Left ventricle myocardium inferior (tissue), 1 donor: ENCODE measurements around the gene N4BP2L1. TPM values are rescaled to one million over a fixed set of nuclear protein-coding genes. Genes with fewer than 3 reads are reported as not detected.

ENCODE experiments used
- DNase-seq: peaks from one replicate; pipeline ENCODE4 v3.0.0-alpha.2; 2020
- H3K27ac ChIP-seq: fragments of 200-600 bp; replicated peaks from 2 replicates; pipeline ENCODE4 v1.8.0; 2021
- H3K27me3 ChIP-seq: fragments of 200-600 bp; 2 replicates; pipeline ENCODE4 v1.8.0; 2021; ENCODE audit warnings: low read depth
- H3K36me3 ChIP-seq: fragments of 200-600 bp; 2 replicates; pipeline ENCODE4 v1.8.0; 2021
- H3K4me1 ChIP-seq: fragments of 200-600 bp; 2 replicates; pipeline ENCODE4 v1.8.0; 2021
- H3K4me3 ChIP-seq: fragments of 200-600 bp; 2 replicates; pipeline ENCODE4 v1.8.0; 2021; ENCODE audit warnings: mild to moderate bottlenecking, moderate library complexity
- H3K9me3 ChIP-seq: fragments of 200-600 bp; replicated peaks from 2 replicates; pipeline ENCODE4 v1.8.0; 2021
- intact Hi-C: fragments of 100-400 bp; cut with micrococcal nuclease; formaldehyde crosslinking; loops from one replicate; pipeline ENCODE4 v1.11.0; 2022
- total RNA-seq: library from RNA; stranded (reverse); fragmentation: NEBNext Ultra II Directional; extraction: Animal tissue kit (Norgen Biotek cat#: 25700); gene quantifications from one replicate; pipeline ENCODE4 v1.2.1, GENCODE V29; 2021
- TF ChIP-seq, protein P1 (sequence below): fragments of 200-600 bp; IDR thresholded peaks from 2 replicates; pipeline ENCODE4 v1.8.0; 2021; ENCODE audit warnings: antibody characterized with exemption, mild to moderate bottlenecking, borderline replicate concordance
- donor health status: DM: no; HTN: yes; CAD: no; lungs with severe emphysema.

The N4BP2L1 gene
- total RNA-seq, 1 donor from 2014 or later = 4.6 TPM

DNA sequence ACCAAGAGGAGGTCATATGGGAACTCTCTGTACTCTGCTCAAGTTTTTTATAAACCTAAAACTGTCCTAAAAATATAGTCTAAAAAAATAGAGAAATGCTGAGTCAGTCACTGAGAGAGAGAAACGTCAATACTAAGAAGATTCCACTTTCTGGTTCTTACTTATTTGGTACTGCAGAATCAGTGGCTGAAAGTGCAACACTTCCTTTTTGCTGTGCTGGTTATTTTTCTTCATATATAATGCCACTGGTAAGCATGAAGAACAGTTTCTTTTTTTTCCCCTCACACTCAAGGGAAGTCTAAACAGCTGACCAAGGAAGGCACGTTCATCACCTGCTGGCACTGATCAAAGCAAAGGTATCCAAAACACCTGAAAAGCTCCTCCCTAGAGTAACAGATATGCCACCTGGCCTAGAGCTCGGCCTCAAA lies 44.3 kb upstream of the N4BP2L1 start:
- H3K4me1 ChIP-seq = peaks cover 53% of the 10 kb centered on the region
- no peaks in the 10 kb centered on the region for H3K9me3 ChIP-seq
- H3K36me3 ChIP-seq = no peaks in the 10 kb centered on the region
- H3K27me3 ChIP-seq = no peaks in the 10 kb centered on the region
- no peak for DNase-seq
- no peak overlapping the region for H3K4me3 ChIP-seq
- peak overlapping the region; percentile 56 for H3K27ac ChIP-seq
- intact Hi-C loops = no loop called here
- TF ChIP-seq, protein P1, sequence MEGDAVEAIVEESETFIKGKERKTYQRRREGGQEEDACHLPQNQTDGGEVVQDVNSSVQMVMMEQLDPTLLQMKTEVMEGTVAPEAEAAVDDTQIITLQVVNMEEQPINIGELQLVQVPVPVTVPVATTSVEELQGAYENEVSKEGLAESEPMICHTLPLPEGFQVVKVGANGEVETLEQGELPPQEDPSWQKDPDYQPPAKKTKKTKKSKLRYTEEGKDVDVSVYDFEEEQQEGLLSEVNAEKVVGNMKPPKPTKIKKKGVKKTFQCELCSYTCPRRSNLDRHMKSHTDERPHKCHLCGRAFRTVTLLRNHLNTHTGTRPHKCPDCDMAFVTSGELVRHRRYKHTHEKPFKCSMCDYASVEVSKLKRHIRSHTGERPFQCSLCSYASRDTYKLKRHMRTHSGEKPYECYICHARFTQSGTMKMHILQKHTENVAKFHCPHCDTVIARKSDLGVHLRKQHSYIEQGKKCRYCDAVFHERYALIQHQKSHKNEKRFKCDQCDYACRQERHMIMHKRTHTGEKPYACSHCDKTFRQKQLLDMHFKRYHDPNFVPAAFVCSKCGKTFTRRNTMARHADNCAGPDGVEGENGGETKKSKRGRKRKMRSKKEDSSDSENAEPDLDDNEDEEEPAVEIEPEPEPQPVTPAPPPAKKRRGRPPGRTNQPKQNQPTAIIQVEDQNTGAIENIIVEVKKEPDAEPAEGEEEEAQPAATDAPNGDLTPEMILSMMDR = no peak

DNA sequence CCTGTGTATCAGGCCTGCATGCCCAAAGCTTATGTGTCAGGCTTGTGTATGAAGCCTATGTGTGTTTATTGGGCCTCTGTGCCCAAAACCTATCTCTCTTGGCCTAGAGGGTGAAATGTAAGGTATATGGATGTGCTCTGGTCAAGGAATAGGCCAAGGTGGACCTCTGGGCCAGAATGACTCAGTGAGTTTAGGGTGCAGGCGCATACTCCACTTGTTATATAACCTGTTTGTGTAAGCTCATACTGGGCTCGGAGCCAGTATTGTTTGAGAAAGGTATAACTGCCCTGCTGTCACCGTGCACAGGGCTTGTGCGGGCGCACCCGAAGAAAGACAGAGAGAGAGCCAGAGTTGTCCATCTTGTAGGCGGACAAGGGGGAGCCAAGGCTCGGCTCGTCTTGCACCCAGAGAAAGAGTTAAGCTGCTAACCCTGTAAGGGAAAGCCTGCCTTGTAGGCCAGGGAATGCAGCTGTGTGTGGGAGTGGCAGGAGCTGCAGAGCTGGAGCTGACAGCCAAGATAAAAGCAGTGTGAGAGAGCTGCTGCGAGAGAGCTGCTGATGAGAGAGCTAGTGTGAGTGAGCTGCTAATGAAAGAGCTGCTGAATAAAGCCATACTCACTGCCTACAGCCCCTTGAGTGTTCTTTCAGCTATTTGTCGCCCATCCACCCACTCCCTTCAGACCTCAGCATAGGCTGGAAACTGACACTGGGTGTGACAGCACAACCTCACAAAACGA lies 43.4 kb upstream of the N4BP2L1 start:
- Histone ChIP-seq H3K27ac (peak overlapping the region; percentile 56), H3K36me3 (no peaks in the 10 kb centered on the region), H3K4me3 (no peak overlapping the region), H3K4me1 (peaks cover 45% of the 10 kb centered on the region), H3K27me3 (no peaks in the 10 kb centered on the region), H3K9me3 (no peaks in the 10 kb centered on the region)
- intact Hi-C loops = no loop called here
- peak; percentile 42 for DNase-seq
- TF ChIP-seq, protein P1 = no peak

DNA sequence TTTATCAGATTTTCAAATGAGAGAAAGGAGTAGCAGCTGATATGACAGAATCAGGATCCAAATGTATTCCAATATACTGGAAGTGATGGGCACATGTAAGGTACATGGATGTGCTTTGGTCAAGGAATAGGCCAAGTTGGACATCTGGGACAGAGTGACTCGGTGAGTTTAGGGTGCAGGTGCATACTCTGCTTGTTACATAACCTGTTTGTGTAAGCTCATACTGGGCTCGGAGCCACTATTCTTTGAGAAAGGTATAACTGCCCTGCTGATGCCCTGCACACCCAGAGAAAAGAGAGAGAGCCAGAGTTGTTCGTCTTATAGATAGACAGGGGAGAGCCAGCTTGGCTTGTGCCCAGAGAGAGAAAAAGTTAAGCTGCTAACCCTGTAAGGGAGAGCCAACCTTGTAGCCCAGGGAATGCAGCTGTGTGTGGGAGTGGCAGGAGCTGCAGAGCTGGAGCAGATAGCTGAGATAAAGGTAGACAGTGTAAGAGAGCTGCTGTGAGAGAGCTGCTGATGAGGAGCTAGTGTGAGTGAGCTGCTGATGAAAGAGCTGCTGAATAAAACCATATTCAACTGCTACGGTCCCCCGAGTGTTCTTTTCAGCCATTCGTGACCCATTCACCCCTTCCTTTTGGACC lies 40.7 kb upstream of the N4BP2L1 start:
- no peak for DNase-seq
- Histone ChIP-seq H3K4me1 (peaks cover 29% of the 10 kb centered on the region), H3K4me3 (no peak overlapping the region), H3K27ac (no peak overlapping the region), H3K9me3 (no peaks in the 10 kb centered on the region), H3K27me3 (no peaks in the 10 kb centered on the region), H3K36me3 (no peaks in the 10 kb centered on the region)
- intact Hi-C loops = no loop called here
- TF ChIP-seq, protein P1 = no peak

DNA sequence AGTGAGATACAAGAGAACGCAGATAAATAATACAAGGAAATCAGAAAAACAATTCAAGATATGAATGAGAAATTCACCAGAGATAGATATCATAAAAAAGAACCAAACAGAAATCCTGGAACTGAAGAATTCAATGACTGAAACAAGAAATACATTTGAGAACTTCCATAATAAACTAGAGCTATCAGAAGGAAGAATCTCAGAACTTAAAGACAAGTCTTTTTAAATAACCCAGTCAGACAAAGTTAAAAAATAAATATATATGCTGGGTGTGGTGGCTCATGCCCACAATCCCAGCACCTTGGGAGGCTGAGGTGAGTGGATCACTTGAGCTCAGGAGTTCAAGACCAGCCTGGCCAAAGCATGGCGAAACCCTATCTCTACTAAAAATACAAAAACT lies 28.7 kb upstream of the N4BP2L1 start:
- H3K27me3 ChIP-seq = no peaks in the 10 kb centered on the region
- H3K36me3 ChIP-seq = peaks cover 51% of the 10 kb centered on the region
- no peak overlapping the region for H3K27ac ChIP-seq
- intact Hi-C loops = no loop called here
- TF ChIP-seq, protein P1 = no peak
- DNase-seq = no peak
- peaks cover 17% of the 10 kb centered on the region for H3K4me1 ChIP-seq
- no peak overlapping the region for H3K4me3 ChIP-seq
- H3K9me3 ChIP-seq = peaks cover 56% of the 10 kb centered on the region

DNA sequence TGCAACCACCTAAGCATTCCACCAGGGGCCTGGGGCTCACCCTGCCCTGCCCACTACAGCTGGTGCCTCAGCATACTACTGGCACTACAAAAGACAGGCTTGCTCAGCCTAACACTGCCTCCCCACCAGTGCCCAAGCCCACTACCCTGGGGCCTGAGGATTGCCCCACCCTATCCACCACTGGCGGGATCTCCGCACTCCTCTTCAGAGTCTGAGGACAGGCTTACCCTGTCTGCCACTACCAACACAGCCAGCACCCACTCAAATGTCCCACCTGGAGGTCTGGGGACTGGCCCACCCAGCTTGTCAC lies 27.6 kb upstream of the N4BP2L1 start:
- H3K36me3 ChIP-seq = peaks cover 48% of the 10 kb centered on the region
- H3K27me3 ChIP-seq = no peaks in the 10 kb centered on the region
- peaks cover 51% of the 10 kb centered on the region for H3K9me3 ChIP-seq
- no peak overlapping the region for H3K27ac ChIP-seq
- DNase-seq = no peak
- H3K4me1 ChIP-seq = peaks cover 17% of the 10 kb centered on the region
- H3K4me3 ChIP-seq = no peak overlapping the region
- TF ChIP-seq, protein P1 = no peak
- intact Hi-C loops = no loop called here
